Activated naive CD8-positive, alpha-beta T cell treated with anti-CD3 and anti-CD28 coated beads, Interleukin-2, amount 10 ng/mL, durations not matched to agents 7 days and 5 days (primary cell): ENCODE measurements around the gene RAD50. TPM values are rescaled to one million over a fixed set of nuclear protein-coding genes. Genes with fewer than 3 reads are reported as not detected.

Source experiments
- total RNA-seq, 2 experiments: library from RNA; stranded (reverse); gene quantifications; one replicate each; pipeline ENCODE4 v1.2.3, GENCODE V29; 2021

Gene RAD50
- total RNA-seq, 2 experiments from 2014 or later = 30.7 to 34.1 TPM

Other genes with a start within 250 kb of the RAD50 start
- gene SLC22A5, start 187.3 kb upstream of the RAD50 start, total RNA-seq = 1 to 10 TPM; 5.1 to 6.0 TPM
- gene IRF1, start 66.2 kb upstream of the RAD50 start, total RNA-seq = 100 to 1,000 TPM; 228 to 238 TPM
- gene IL5, start 13.5 kb upstream of the RAD50 start, total RNA-seq = not detected
- gene IL13, start 101.2 kb downstream of the RAD50 start, total RNA-seq = under 1 TPM; 0.30 to 0.37 TPM
- gene IL4, start 117.0 kb downstream of the RAD50 start, total RNA-seq = 1 to 10 TPM in 1 of 2 experiments, not detected in 1; 1.8 TPM
- 10 to 100 TPM; 16.8 to 19.3 TPM for gene KIF3A, start 180.6 kb downstream of the RAD50 start, total RNA-seq
- gene CCNI2, start 190.4 kb downstream of the RAD50 start, total RNA-seq = 10 to 100 TPM in 1 of 2 experiments, 1 to 10 TPM in 1; 8.9 to 12.4 TPM
- gene SEPTIN8, start 220.3 kb downstream of the RAD50 start, total RNA-seq = 10 to 100 TPM; 39.2 to 40.4 TPM